ENCODE measurements around the gene KIFC1.

- TF ChIP-seq CTCF (IDR thresholded peaks at IDR 0.05), result no peak
- no peak for TF ChIP-seq POLR2A (IDR thresholded peaks at IDR 0.05)
These were observed 20.0 kb downstream of the KIFC1 start for GRCh38 chr6:33411632-33412005.

Measured in thyroid gland (tissue), 4 donors.